Activated CD4-positive, alpha-beta T cell treated with anti-CD3 and anti-CD28 coated beads for 1 hour (primary cell): ENCODE data around the gene OR2W3.

Experiments used
- DNase-seq: peaks from one replicate; pipeline ENCODE4 v3.0.0-alpha.2; 2020

Gene OR2W3

GRCh38 chr1:247923941-247924340, 28.6 kb downstream of the OR2W3 start:
- DNase-seq, result no peak

- no peak for DNase-seq
These were observed 29.5 kb downstream of the OR2W3 start, which contains the start of gene OR2AJ1 for GRCh38 chr1:247924868-247925267. Gene OR2AJ1 (plus strand): TSS chr1:247924889. CDS start chr1:247933769, 8,880 bp downstream.

GRCh38 chr1:247933989-247934388, 38.6 kb downstream of the OR2W3 start:
- no peak for DNase-seq

GRCh38 chr1:247935781-247936180, 40.4 kb downstream of the OR2W3 start:
- no peak for DNase-seq

DNA sequence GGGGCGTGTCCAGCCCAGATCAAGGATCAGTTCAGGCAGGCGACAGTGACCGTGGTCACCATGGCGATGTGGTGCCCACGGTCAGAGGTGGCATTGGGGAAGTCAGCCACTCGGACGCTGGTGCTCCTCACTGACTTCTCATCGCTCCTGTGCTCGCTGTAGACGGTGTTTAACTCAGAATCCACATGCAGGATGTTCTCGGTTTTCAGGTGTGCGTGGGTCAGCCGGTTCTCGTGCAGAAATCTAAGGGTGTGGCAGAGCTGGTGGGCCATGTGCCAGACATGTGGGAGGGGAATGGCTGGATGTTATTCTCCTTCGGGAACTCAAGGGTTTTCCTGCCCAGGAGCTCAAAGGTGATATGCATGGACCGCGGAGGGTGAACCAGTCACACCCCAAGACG, 41.0 kb downstream of the OR2W3 start:
- no peak for DNase-seq

GRCh38 chr1:247936965-247937734, 41.8 kb downstream of the OR2W3 start:
- peak; percentile 75 for DNase-seq

- no peak for DNase-seq
These were observed 47.2 kb downstream of the OR2W3 start for GRCh38 chr1:247942624-247943023.
